Osteocyte (in vitro differentiated cells): Measurements from ENCODE around the gene UGT1A3. TPM values are rescaled to one million over a fixed set of nuclear protein-coding genes. Genes with fewer than 3 reads are reported as not detected.

Source experiments
- DNase-seq: peaks from one replicate; pipeline ENCODE4 v3.0.0; 2021; ENCODE audit warnings: mixed read lengths; ENCODE audit not compliant: unreplicated experiment; ENCODE audit errors: extremely low spot score
- H3K27ac Mint-ChIP-seq: one replicate; pipeline ENCODE4 v1.8.0; 2021; ENCODE audit warnings: mild to moderate bottlenecking, mixed read lengths; ENCODE audit not compliant: unreplicated experiment
- H3K27me3 Mint-ChIP-seq: one replicate; pipeline ENCODE4 v1.8.0; 2021; ENCODE audit warnings: mixed read lengths; ENCODE audit not compliant: unreplicated experiment
- H3K36me3 Mint-ChIP-seq: one replicate; pipeline ENCODE4 v1.8.0; 2021; ENCODE audit warnings: mixed read lengths; ENCODE audit not compliant: unreplicated experiment
- H3K4me1 Mint-ChIP-seq: one replicate; pipeline ENCODE4 v1.8.0; 2021; ENCODE audit warnings: mixed read lengths; ENCODE audit not compliant: unreplicated experiment
- H3K4me3 Mint-ChIP-seq: one replicate; pipeline ENCODE4 v1.8.0; 2021; ENCODE audit warnings: mild to moderate bottlenecking, moderate library complexity, mixed read lengths; ENCODE audit not compliant: unreplicated experiment
- H3K9me3 Mint-ChIP-seq: one replicate; pipeline ENCODE4 v1.8.0; 2021; ENCODE audit warnings: mixed read lengths; ENCODE audit not compliant: unreplicated experiment
- CTCF ChIP-seq: fragments of 200-600 bp; sonication (generic); IDR thresholded peaks from 2 replicates; pipeline ENCODE4 v1.5.0; 2021; ENCODE audit warnings: antibody characterized with exemption, mild to moderate bottlenecking, moderate library complexity
- total RNA-seq: library from RNA; stranded (reverse); gene quantifications from 2 replicates; pipeline ENCODE4 v1.2.1, GENCODE V29; 2021

The UGT1A3 gene
- total RNA-seq, 1 donor from 2014 or later = not detected

GRCh38 chr2:233707940-233708644, 20.8 kb upstream of the UGT1A3 start:
- H3K4me3 Mint-ChIP-seq = no peak overlapping the region
- no peak for TF ChIP-seq CTCF
- peaks cover 4% of the 10 kb centered on the region for H3K36me3 Mint-ChIP-seq
- H3K27me3 Mint-ChIP-seq = no peaks in the 10 kb centered on the region
- peaks cover 24% of the 10 kb centered on the region for H3K4me1 Mint-ChIP-seq
- DNase-seq = no peak
- H3K9me3 Mint-ChIP-seq = peaks cover 9% of the 10 kb centered on the region
- no peak overlapping the region for H3K27ac Mint-ChIP-seq

- TF ChIP-seq CTCF = no peak
- peaks cover 4% of the 10 kb centered on the region for H3K9me3 Mint-ChIP-seq
- H3K36me3 Mint-ChIP-seq = peaks cover 2% of the 10 kb centered on the region
- no peak overlapping the region for H3K4me3 Mint-ChIP-seq
- no peaks in the 10 kb centered on the region for H3K27me3 Mint-ChIP-seq
- H3K4me1 Mint-ChIP-seq = peaks cover 24% of the 10 kb centered on the region
- DNase-seq = no peak
- H3K27ac Mint-ChIP-seq = no peak overlapping the region
Measured at GRCh38 chr2:233708942-233709341, 19.9 kb upstream of the UGT1A3 start.

- Mint-ChIP-seq H3K4me1 (peaks cover 16% of the 10 kb centered on the region), H3K9me3 (no peaks in the 10 kb centered on the region), H3K27me3 (peaks cover 7% of the 10 kb centered on the region), H3K36me3 (no peaks in the 10 kb centered on the region), H3K4me3 (no peak overlapping the region), H3K27ac (no peak overlapping the region)
- TF ChIP-seq CTCF = peak; percentile 96
- DNase-seq = peak; percentile 91
Measured at GRCh38 chr2:233711312-233712008, 17.4 kb upstream of the UGT1A3 start.

- no peaks in the 10 kb centered on the region for H3K36me3 Mint-ChIP-seq
- peaks cover 13% of the 10 kb centered on the region for H3K4me1 Mint-ChIP-seq
- no peak within 1 kb of the TSS for H3K27ac Mint-ChIP-seq
- no peak for DNase-seq
- no peaks in the 10 kb centered on the region for H3K9me3 Mint-ChIP-seq
- H3K27me3 Mint-ChIP-seq = peaks cover 7% of the 10 kb centered on the region
- no peak within 1 kb of the TSS for H3K4me3 Mint-ChIP-seq
- TF ChIP-seq CTCF = no peak
Measured at GRCh38 chr2:233712611-233713261, 16.1 kb upstream of the UGT1A3 start, which contains the start of gene UGT1A5. Gene UGT1A5 (plus strand): TSS chr2:233712907. CDS start chr2:233712992, 85 bp downstream.

- no peaks in the 10 kb centered on the region for H3K36me3 Mint-ChIP-seq
- no peak for DNase-seq
- TF ChIP-seq CTCF = no peak
- H3K9me3 Mint-ChIP-seq = no peaks in the 10 kb centered on the region
- H3K27ac Mint-ChIP-seq = no peak overlapping the region
- no peak overlapping the region for H3K4me3 Mint-ChIP-seq
- H3K4me1 Mint-ChIP-seq = peaks cover 8% of the 10 kb centered on the region
- peaks cover 7% of the 10 kb centered on the region for H3K27me3 Mint-ChIP-seq
Measured at GRCh38 chr2:233713262-233713615, 15.6 kb upstream of the UGT1A3 start.
